Trophoblast cell (in vitro differentiated cells and primary cell): Measurements from ENCODE around the gene UCMA.

Source experiments
- DNase-seq, 2 donors: peaks; one replicate each; pipeline ENCODE4 v3.0.0-alpha.2; 2016
- H2AFZ ChIP-seq: 2 replicates; pipeline ENCODE4 v1.6.1; 2013; ENCODE audit warnings: low read length, moderate library complexity, mild to moderate bottlenecking; ENCODE audit not compliant: insufficient read depth, poor library complexity
- H2AK5ac ChIP-seq: 2 replicates; pipeline ENCODE4 v1.6.1; 2013; ENCODE audit warnings: mild to moderate bottlenecking, low read length
- H2BK120ac ChIP-seq: 2 replicates; pipeline ENCODE4 v1.6.1; 2013; ENCODE audit warnings: low read length, mild to moderate bottlenecking, moderate library complexity; ENCODE audit not compliant: insufficient read depth, poor library complexity
- H2BK12ac ChIP-seq: 2 replicates; pipeline ENCODE4 v1.6.1; 2013; ENCODE audit warnings: mild to moderate bottlenecking, low read length, moderate library complexity
- H2BK5ac ChIP-seq: 2 replicates; pipeline ENCODE4 v1.6.1; 2013; ENCODE audit warnings: low read length, low read depth, moderate library complexity, mild to moderate bottlenecking; ENCODE audit not compliant: poor library complexity
- H3K14ac ChIP-seq: 2 replicates; pipeline ENCODE4 v1.6.1; 2013; ENCODE audit warnings: mild to moderate bottlenecking, low read length
- H3K18ac ChIP-seq: 2 replicates; pipeline ENCODE4 v1.6.1; 2013; ENCODE audit warnings: mild to moderate bottlenecking, low read length
- H3K23ac ChIP-seq: 2 replicates; pipeline ENCODE4 v1.6.1; 2013; ENCODE audit warnings: low read length
- H3K27ac ChIP-seq: 2 replicates; pipeline ENCODE4 v1.5.1; 2013; ENCODE audit warnings: low read depth, mild to moderate bottlenecking, inconsistent platforms, low read length, moderate library complexity
- H3K27me3 ChIP-seq: 2 replicates; pipeline ENCODE4 v1.6.1; 2013; ENCODE audit warnings: inconsistent platforms, mild to moderate bottlenecking, low read length, moderate library complexity; ENCODE audit not compliant: insufficient read depth
- H3K36me3 ChIP-seq, 2 experiments: 1 replicate in 1 of 2; 2 replicates in 1 of 2; pipeline ENCODE4 v1.6.1; 2013; ENCODE audit warnings: low read length in 2 of 2, mild to moderate bottlenecking in 2 of 2, moderate library complexity in 1 of 2; ENCODE audit not compliant: insufficient read depth in 2 of 2, control insufficient read depth in 1 of 2
- H3K4ac ChIP-seq: 2 replicates; pipeline ENCODE4 v1.6.1; 2013; ENCODE audit warnings: low read depth, mild to moderate bottlenecking, low read length, moderate library complexity
- H3K4me1 ChIP-seq, 2 experiments: 1 replicate in 1 of 2; 2 replicates in 1 of 2; pipeline ENCODE4 v1.6.1; 2013; ENCODE audit warnings: low read length in 2 of 2, mild to moderate bottlenecking in 2 of 2, moderate library complexity in 1 of 2; ENCODE audit not compliant: insufficient read depth in 2 of 2, control insufficient read depth in 1 of 2
- H3K4me2 ChIP-seq: 2 replicates; pipeline ENCODE4 v1.6.1; 2013; ENCODE audit warnings: inconsistent platforms, mild to moderate bottlenecking, low read length, moderate library complexity
- H3K4me3 ChIP-seq: 2 replicates; pipeline ENCODE4 v1.5.1; 2013; ENCODE audit warnings: mild to moderate bottlenecking, low read depth, low read length, inconsistent platforms
- H3K79me1 ChIP-seq: one replicate; pipeline ENCODE4 v1.6.1; 2013; ENCODE audit warnings: low read length
- H3K79me2 ChIP-seq: 2 replicates; pipeline ENCODE4 v1.6.1; 2013; ENCODE audit warnings: low read length, mild to moderate bottlenecking; ENCODE audit not compliant: control insufficient read depth, insufficient read depth, poor library complexity
- H3K9ac ChIP-seq: 2 replicates; pipeline ENCODE4 v1.6.1; 2013; ENCODE audit warnings: mild to moderate bottlenecking, low read length
- H3K9me3 ChIP-seq: 2 replicates; pipeline ENCODE4 v1.6.1; 2013; ENCODE audit warnings: low read depth, mild to moderate bottlenecking, control low read depth, inconsistent platforms, low read length; ENCODE audit not compliant: insufficient read depth
- H4K12ac ChIP-seq: 2 replicates; pipeline ENCODE4 v1.6.1; 2013; ENCODE audit warnings: low read depth, mild to moderate bottlenecking, low read length, moderate library complexity
- H4K8ac ChIP-seq: 2 replicates; pipeline ENCODE4 v1.6.1; 2013; ENCODE audit warnings: low read depth, mild to moderate bottlenecking, low read length, moderate library complexity
- H4K91ac ChIP-seq: one replicate; pipeline ENCODE4 v1.6.1; 2013; ENCODE audit warnings: low read depth, mild to moderate bottlenecking, low read length, moderate library complexity
- WGBS: extraction: QIAGEN DNeasy Blood & Tissue Kit; methylation state at CpG from one replicate; pipeline ENCODE4 v1.1.7; 2013; ENCODE audit warnings: missing lambda C conversion rate; ENCODE audit not compliant: insufficient read length, insufficient coverage; ENCODE audit errors: extremely low coverage; 5-methylcytosine and 5-hydroxymethylcytosine counted together

Gene UCMA

DNA sequence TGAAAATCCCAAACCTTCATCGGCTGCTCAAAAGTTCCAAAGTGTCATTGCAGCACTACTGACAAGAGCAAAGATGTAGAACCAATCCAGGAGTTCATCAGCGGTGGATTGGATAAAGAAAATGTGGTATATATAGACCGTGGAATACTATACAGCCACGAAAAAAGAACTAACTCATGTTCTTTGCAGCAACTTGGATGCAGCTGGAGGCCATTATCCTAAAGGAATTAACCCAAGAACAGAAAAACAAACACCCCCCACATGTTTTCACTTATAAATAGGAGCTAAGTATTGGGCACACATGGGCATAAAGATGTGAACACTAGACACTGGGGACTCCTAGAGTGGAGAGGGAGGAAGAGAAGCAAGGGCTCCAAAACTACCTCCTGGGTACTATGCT lies 34.1 kb upstream of the UCMA start:
- no peaks in the 10 kb centered on the region for H3K79me2 ChIP-seq
- no peaks in the 10 kb centered on the region for H3K4me1 ChIP-seq
- no peak overlapping the region for H4K8ac ChIP-seq

GRCh38 chr10:13263591-13263990 lies 29.4 kb upstream of the UCMA start:
- Histone ChIP-seq H4K8ac (no peak overlapping the region), H4K12ac (no peak overlapping the region), H2BK12ac (no peak overlapping the region), H3K18ac (no peak overlapping the region), H2AFZ (no peak overlapping the region), H3K9me3 (no peaks in the 10 kb centered on the region), H3K9ac (no peak overlapping the region), H3K14ac (no peak overlapping the region), H3K4me1 (no peaks in the 10 kb centered on the region), H3K36me3 (no peaks in the 10 kb centered on the region), H3K4ac (no peak overlapping the region), H3K23ac (no peak overlapping the region), H2BK5ac (no peak overlapping the region), H3K27me3 (no peaks in the 10 kb centered on the region), H2AK5ac (no peak overlapping the region), H3K27ac (no peak overlapping the region), H2BK120ac (no peak overlapping the region), H4K91ac (no peak overlapping the region), H3K4me2 (no peak overlapping the region), H3K79me1 (no peaks in the 10 kb centered on the region), H3K4me3 (no peak overlapping the region), H3K79me2 (no peaks in the 10 kb centered on the region)
- no peak for DNase-seq
- no CpG with 5 or more reads among the region's 7 CpGs for WGBS

More for the DNA sequence above, 34.1 kb upstream of the UCMA start:
- no peak overlapping the region for H2BK120ac ChIP-seq
- H3K4me3 ChIP-seq = no peak overlapping the region
- H3K79me1 ChIP-seq = no peaks in the 10 kb centered on the region
- H3K9ac ChIP-seq = no peak overlapping the region
- no peak overlapping the region for H3K18ac ChIP-seq
- no peak overlapping the region for H4K91ac ChIP-seq
- H2BK12ac ChIP-seq = no peak overlapping the region
- H3K9me3 ChIP-seq = no peaks in the 10 kb centered on the region
- H3K4me2 ChIP-seq = no peak overlapping the region
- H3K23ac ChIP-seq = no peak overlapping the region
- no peak overlapping the region for H4K12ac ChIP-seq
- no peaks in the 10 kb centered on the region for H3K27me3 ChIP-seq
- H2AK5ac ChIP-seq = no peak overlapping the region
- no CpG with 5 or more reads among the region's 4 CpGs for WGBS
- no peak overlapping the region for H3K27ac ChIP-seq
- H3K14ac ChIP-seq = no peak overlapping the region
- no peaks in the 10 kb centered on the region for H3K36me3 ChIP-seq
- H2BK5ac ChIP-seq = no peak overlapping the region
- H3K4ac ChIP-seq = no peak overlapping the region
- no peak for DNase-seq
- H2AFZ ChIP-seq = no peak overlapping the region

GRCh38 chr10:13262433-13262832 lies 28.3 kb upstream of the UCMA start:
- H3K4me3 ChIP-seq = no peak overlapping the region
- H2BK5ac ChIP-seq = no peak overlapping the region
- H3K79me2 ChIP-seq = no peaks in the 10 kb centered on the region
- DNase-seq = peak; percentile 48 to 64
- H3K4me2 ChIP-seq = no peak overlapping the region
- H3K9ac ChIP-seq = no peak overlapping the region
- no peak overlapping the region for H3K18ac ChIP-seq
- no peaks in the 10 kb centered on the region for H3K4me1 ChIP-seq
- no peaks in the 10 kb centered on the region for H3K27me3 ChIP-seq
- no peak overlapping the region for H4K8ac ChIP-seq
- no peak overlapping the region for H2BK12ac ChIP-seq
- H2BK120ac ChIP-seq = no peak overlapping the region
- H3K9me3 ChIP-seq = no peaks in the 10 kb centered on the region
- H3K4ac ChIP-seq = no peak overlapping the region
- H3K36me3 ChIP-seq = no peaks in the 10 kb centered on the region
- no peaks in the 10 kb centered on the region for H3K79me1 ChIP-seq
- H2AFZ ChIP-seq = no peak overlapping the region
- H4K12ac ChIP-seq = no peak overlapping the region
- no peak overlapping the region for H3K27ac ChIP-seq
- WGBS = no CpG with 5 or more reads among the region's 1 CpG
- no peak overlapping the region for H3K14ac ChIP-seq
- no peak overlapping the region for H4K91ac ChIP-seq
- no peak overlapping the region for H3K23ac ChIP-seq
- H2AK5ac ChIP-seq = no peak overlapping the region

GRCh38 chr10:13257621-13258140 lies 23.5 kb upstream of the UCMA start:
- no peaks in the 10 kb centered on the region for H3K4me1 ChIP-seq
- H3K18ac ChIP-seq = no peak overlapping the region
- H4K91ac ChIP-seq = no peak overlapping the region
- no peak overlapping the region for H3K4ac ChIP-seq
- H3K14ac ChIP-seq = no peak overlapping the region
- no CpG with 5 or more reads among the region's 5 CpGs for WGBS
- no peaks in the 10 kb centered on the region for H3K36me3 ChIP-seq
- H4K8ac ChIP-seq = no peak overlapping the region
- no peaks in the 10 kb centered on the region for H3K27me3 ChIP-seq
- H2BK120ac ChIP-seq = no peak overlapping the region
- no peak overlapping the region for H3K23ac ChIP-seq
- no peak for DNase-seq
- no peak overlapping the region for H2AFZ ChIP-seq
- H2AK5ac ChIP-seq = no peak overlapping the region
- no peaks in the 10 kb centered on the region for H3K79me2 ChIP-seq
- H3K4me3 ChIP-seq = no peak overlapping the region
- no peak overlapping the region for H3K4me2 ChIP-seq
- H2BK5ac ChIP-seq = no peak overlapping the region
- H3K9ac ChIP-seq = no peak overlapping the region
- H3K79me1 ChIP-seq = no peaks in the 10 kb centered on the region
- no peak overlapping the region for H2BK12ac ChIP-seq
- H3K27ac ChIP-seq = no peak overlapping the region
- no peak overlapping the region for H4K12ac ChIP-seq
- H3K9me3 ChIP-seq = no peaks in the 10 kb centered on the region
